DOHH2 (cell line): ENCODE data around the gene PTCHD1.

ENCODE experiments used
- EZH2phosphoT487 ChIP-seq: fragments of 200-600 bp; sonication (generic); IDR thresholded peaks from 2 replicates; pipeline ENCODE4 v1.6.1; 2017; ENCODE audit warnings: borderline replicate concordance, mild to moderate bottlenecking, antibody characterized with exemption, low read length, moderate library complexity, mixed read lengths
- TF ChIP-seq, protein P1 (sequence below): fragments of 200-600 bp; sonication (generic); IDR thresholded peaks from one replicate; pipeline ENCODE4 v1.5.1; 2014; ENCODE audit warnings: antibody characterized with exemption, mild to moderate bottlenecking, low read depth, low read length; ENCODE audit not compliant: poor library complexity, severe bottlenecking

DNA sequence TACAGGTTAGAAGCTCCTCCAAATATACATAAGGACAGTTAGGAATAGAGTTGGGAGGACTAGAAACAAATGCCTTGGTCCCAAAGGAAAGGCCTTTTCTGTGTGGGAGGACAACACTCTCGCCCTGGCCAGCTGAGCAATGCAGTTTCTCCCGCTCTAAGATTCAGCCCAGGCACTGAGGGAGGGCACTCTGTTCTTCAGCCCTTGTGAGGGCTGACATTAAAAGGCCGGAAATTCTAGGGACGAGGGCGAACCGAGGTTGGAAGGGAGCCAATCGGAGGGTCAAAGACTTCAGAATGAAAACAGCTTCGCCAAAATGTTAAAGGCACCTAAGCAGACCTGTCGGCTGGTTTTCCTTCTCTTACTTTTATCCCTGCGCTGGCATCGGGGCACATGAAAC lies 2.9 kb upstream of the PTCHD1 start:
- TF ChIP-seq, protein P1, sequence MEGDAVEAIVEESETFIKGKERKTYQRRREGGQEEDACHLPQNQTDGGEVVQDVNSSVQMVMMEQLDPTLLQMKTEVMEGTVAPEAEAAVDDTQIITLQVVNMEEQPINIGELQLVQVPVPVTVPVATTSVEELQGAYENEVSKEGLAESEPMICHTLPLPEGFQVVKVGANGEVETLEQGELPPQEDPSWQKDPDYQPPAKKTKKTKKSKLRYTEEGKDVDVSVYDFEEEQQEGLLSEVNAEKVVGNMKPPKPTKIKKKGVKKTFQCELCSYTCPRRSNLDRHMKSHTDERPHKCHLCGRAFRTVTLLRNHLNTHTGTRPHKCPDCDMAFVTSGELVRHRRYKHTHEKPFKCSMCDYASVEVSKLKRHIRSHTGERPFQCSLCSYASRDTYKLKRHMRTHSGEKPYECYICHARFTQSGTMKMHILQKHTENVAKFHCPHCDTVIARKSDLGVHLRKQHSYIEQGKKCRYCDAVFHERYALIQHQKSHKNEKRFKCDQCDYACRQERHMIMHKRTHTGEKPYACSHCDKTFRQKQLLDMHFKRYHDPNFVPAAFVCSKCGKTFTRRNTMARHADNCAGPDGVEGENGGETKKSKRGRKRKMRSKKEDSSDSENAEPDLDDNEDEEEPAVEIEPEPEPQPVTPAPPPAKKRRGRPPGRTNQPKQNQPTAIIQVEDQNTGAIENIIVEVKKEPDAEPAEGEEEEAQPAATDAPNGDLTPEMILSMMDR = no peak
- TF ChIP-seq EZH2phosphoT487 = no peak
